Measurements from ENCODE around the gene BBS12. TPM values are rescaled to one million over a fixed set of nuclear protein-coding genes. Genes with fewer than 3 reads are reported as not detected.

Gene BBS12
- total RNA-seq (2014; rRNA removed; shearing (Covaris generic)) = 2.6 TPM in 2 replicates
- 1.4 and 2.3 TPM in 2 replicates for polyA plus RNA-seq (2016; fragmentation: Nextera tagmentation; extraction: Ambion mirVana)
- long read RNA-seq, partial matches to known transcripts = 0 of 3 reads
- long read RNA-seq, other reads (novel, unspliced or antisense) = 0 of 3 reads

DNA sequence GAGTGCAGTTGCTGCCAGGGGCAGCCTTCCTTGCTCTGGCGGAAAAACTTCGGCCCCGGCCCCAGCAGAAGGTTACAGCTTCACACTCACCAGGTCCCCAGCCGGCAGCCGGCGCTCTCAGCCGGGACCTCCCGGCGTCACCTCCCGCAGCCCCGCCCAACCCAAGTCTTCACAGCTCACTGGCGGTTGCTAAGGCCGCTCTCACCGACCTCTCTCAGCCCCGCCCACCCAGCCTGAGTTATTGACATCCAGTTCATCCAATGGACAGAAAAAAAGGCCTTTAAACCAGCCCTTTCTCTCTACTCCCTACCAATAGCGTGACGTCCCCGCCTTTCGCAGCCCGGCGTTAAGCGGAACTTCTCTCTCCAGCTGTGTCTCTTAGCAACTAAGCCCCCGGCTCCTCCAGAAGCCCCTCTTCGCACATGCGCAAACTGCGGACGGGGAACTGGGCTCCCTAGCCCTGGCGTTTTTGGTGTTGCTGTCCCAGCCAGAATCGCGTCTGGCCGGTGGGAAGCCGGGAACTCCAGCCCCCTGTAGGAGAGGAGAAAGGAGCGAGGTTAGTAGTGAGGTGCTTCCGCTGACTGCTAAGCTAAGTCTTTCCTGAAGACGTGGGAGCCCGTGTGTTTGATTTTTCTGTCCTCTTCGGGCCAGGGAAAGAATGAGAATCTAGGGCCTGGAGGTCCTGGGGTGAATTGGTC is at the start of gene BBS12:
Gene BBS12, plus strand, starts transcription at position 376 of the 698 bp plus-strand sequence. CDS start 9,189 bp downstream, outside the sequence.
- peaks cover 4% of the 10 kb centered on the region; the same call in 2 of the 3 replicates for H3K36me3 Mint-ChIP-seq (ENCODE audit: low read depth)
- H3K79me2 ChIP-seq (replicated peaks; ENCODE audit: insufficient read depth) = no peaks in the 10 kb centered on the region
- H4K20me1 ChIP-seq (replicated peaks; ENCODE audit: insufficient read depth) = no peaks in the 10 kb centered on the region
- H3K9me2 ChIP-seq (ENCODE audit: insufficient read depth) = no peaks in the 10 kb centered on the region
- peaks cover 10% of the 10 kb centered on the region for H3K4me1 Mint-ChIP-seq
- TF ChIP-seq CREB1 (CRISPR knock-in tag; IDR thresholded peaks at IDR 0.05; ENCODE audit: low read depth) = peak; percentile 68
- no peak for TF ChIP-seq STAT1 (IDR thresholded peaks at IDR 0.05; ENCODE audit: unreplicated experiment)
- TF ChIP-seq, protein P1, sequence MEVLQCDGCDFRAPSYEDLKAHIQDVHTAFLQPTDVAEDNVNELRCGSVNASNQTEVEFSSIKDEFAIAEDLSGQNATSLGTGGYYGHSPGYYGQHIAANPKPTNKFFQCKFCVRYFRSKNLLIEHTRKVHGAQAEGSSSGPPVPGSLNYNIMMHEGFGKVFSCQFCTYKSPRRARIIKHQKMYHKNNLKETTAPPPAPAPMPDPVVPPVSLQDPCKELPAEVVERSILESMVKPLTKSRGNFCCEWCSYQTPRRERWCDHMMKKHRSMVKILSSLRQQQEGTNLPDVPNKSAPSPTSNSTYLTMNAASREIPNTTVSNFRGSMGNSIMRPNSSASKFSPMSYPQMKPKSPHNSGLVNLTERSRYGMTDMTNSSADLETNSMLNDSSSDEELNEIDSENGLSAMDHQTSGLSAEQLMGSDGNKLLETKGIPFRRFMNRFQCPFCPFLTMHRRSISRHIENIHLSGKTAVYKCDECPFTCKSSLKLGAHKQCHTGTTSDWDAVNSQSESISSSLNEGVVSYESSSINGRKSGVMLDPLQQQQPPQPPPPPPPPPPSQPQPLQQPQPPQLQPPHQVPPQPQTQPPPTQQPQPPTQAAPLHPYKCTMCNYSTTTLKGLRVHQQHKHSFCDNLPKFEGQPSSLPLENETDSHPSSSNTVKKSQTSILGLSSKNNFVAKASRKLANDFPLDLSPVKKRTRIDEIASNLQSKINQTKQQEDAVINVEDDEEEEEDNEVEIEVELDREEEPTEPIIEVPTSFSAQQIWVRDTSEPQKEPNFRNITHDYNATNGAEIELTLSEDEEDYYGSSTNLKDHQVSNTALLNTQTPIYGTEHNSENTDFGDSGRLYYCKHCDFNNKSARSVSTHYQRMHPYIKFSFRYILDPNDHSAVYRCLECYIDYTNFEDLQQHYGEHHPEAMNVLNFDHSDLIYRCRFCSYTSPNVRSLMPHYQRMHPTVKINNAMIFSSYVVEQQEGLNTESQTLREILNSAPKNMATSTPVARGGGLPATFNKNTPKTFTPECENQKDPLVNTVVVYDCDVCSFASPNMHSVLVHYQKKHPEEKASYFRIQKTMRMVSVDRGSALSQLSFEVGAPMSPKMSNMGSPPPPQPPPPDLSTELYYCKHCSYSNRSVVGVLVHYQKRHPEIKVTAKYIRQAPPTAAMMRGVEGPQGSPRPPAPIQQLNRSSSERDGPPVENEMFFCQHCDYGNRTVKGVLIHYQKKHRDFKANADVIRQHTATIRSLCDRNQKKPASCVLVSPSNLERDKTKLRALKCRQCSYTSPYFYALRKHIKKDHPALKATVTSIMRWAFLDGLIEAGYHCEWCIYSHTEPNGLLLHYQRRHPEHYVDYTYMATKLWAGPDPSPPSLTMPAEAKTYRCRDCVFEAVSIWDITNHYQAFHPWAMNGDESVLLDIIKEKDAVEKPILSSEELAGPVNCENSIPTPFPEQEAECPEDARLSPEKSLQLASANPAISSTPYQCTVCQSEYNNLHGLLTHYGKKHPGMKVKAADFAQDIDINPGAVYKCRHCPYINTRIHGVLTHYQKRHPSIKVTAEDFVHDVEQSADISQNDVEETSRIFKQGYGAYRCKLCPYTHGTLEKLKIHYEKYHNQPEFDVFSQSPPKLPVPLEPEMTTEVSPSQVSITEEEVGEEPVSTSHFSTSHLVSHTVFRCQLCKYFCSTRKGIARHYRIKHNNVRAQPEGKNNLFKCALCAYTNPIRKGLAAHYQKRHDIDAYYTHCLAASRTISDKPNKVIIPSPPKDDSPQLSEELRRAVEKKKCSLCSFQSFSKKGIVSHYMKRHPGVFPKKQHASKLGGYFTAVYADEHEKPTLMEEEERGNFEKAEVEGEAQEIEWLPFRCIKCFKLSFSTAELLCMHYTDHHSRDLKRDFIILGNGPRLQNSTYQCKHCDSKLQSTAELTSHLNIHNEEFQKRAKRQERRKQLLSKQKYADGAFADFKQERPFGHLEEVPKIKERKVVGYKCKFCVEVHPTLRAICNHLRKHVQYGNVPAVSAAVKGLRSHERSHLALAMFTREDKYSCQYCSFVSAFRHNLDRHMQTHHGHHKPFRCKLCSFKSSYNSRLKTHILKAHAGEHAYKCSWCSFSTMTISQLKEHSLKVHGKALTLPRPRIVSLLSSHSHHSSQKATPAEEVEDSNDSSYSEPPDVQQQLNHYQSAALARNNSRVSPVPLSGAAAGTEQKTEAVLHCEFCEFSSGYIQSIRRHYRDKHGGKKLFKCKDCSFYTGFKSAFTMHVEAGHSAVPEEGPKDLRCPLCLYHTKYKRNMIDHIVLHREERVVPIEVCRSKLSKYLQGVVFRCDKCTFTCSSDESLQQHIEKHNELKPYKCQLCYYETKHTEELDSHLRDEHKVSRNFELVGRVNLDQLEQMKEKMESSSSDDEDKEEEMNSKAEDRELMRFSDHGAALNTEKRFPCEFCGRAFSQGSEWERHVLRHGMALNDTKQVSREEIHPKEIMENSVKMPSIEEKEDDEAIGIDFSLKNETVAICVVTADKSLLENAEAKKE (CRISPR knock-in tag; IDR thresholded peaks at IDR 0.05) = no peak
- TF ChIP-seq CTCF (conservative IDR thresholded peaks at IDR 0.05; ENCODE audit: low read depth in 2 of 2) = peak in 1 of 2 experiments; percentile 66; a peak in 2 of 4 replicates
- TF ChIP-seq REST (IDR thresholded peaks at IDR 0.05; ENCODE audit: unreplicated experiment) = no peak
- no peak for TF ChIP-seq EZH2phosphoT487 (IDR thresholded peaks at IDR 0.05; ENCODE audit: unreplicated experiment)
- TF ChIP-seq ETS1 (IDR thresholded peaks at IDR 0.05) = no peak
- no peak for TF ChIP-seq JUNB (IDR thresholded peaks at IDR 0.05; ENCODE audit: unreplicated experiment)
- no peak for TF ChIP-seq ZNF331 (CRISPR knock-in tag; IDR thresholded peaks at IDR 0.05; ENCODE audit: low read depth)
- no peak for TF ChIP-seq EZH2 (IDR thresholded peaks at IDR 0.05; ENCODE audit: low read depth, unreplicated experiment)
- TF ChIP-seq NANOG (IDR thresholded peaks at IDR 0.05; ENCODE audit: borderline replicate concordance) = no peak
- TF ChIP-seq POLR2AphosphoS5 (IDR thresholded peaks at IDR 0.05; ENCODE audit: low read depth) = peak; percentile 53
- TF ChIP-seq ZNF114 (CRISPR knock-in tag; IDR thresholded peaks at IDR 0.05) = no peak
- DNase-seq (ENCODE audit: low spot score) (peak; percentile 100), ATAC-seq (peak; percentile 94)
- peaks cover 7% of the 10 kb centered on the region for H3K4me1 ChIP-seq (ENCODE audit: insufficient read depth)
- peaks cover 9% of the 10 kb centered on the region for H3K27me3 Mint-ChIP-seq (ENCODE audit: insufficient read depth, low read depth, poor library complexity)
- peak within 1 kb of the TSS; percentile 87 for H3K4me3 Mint-ChIP-seq
- peak within 1 kb of the TSS; percentile 86 for H3K4me2 ChIP-seq
- no peaks in the 10 kb centered on the region; the same call in 1 of the 2 replicates for H3F3A ChIP-seq (replicated peaks; ENCODE audit: low read depth)
- H3K27ac ChIP-seq (ENCODE audit: low read depth) = peak within 1 kb of the TSS; percentile 83
- H3K27ac Mint-ChIP-seq = peak within 1 kb of the TSS; percentile 87
- H3K9me3 Mint-ChIP-seq = peaks cover 4% of the 10 kb centered on the region; the same call in 1 of the 3 replicates
- H3K27me3 ChIP-seq (ENCODE audit: insufficient read depth) = no peaks in the 10 kb centered on the region
- H2AFZ ChIP-seq = peak within 1 kb of the TSS; percentile 67; the same call in 1 of the 2 replicates
- peak within 1 kb of the TSS; percentile 66 for H3K4me3 ChIP-seq
- H3K36me3 ChIP-seq (ENCODE audit: insufficient read depth) = no peaks in the 10 kb centered on the region
